ENCODE data around the gene TRIP4.

- TF ChIP-seq EZH2 (IDR thresholded peaks at IDR 0.05; ENCODE audit: low read length, unreplicated experiment) (no peak), CTCF (conservative IDR thresholded peaks at IDR 0.05; ENCODE audit: low read depth, low read length) (no peak)
Observed at GRCh38 chr15:64485796-64486195, 98.2 kb downstream of the TRIP4 start.
